ENCODE results near the gene LIN9. TPM values are rescaled to one million over a fixed set of nuclear protein-coding genes. Genes with fewer than 3 reads are reported as not detected.
A peak's percentile ranks its signal among the peaks of the same experiment; 100 is the strongest.

LIN9 gene
- total RNA-seq, 1 donor from 2014 or later, result 2.1 TPM

GRCh38 chr1:226233293-226233692 is 75.7 kb downstream of the LIN9 start:
- TF ChIP-seq CTCF (IDR thresholded peaks at IDR 0.05), result no peak
- no peak for DNase-seq (ENCODE audit: low spot score)
- peaks cover 2% of the 10 kb centered on the region for H3K36me3 Mint-ChIP-seq (ENCODE audit: low read depth)
- H3K9me3 Mint-ChIP-seq (ENCODE audit: low read depth), result no peaks in the 10 kb centered on the region
- H3K4me3 Mint-ChIP-seq (ENCODE audit: unreplicated experiment), result no peak overlapping the region
- no peaks in the 10 kb centered on the region for H3K27me3 Mint-ChIP-seq (ENCODE audit: low read depth)
- no peak overlapping the region for H3K27ac Mint-ChIP-seq (ENCODE audit: unreplicated experiment)
- H3K4me1 Mint-ChIP-seq (ENCODE audit: low read depth), result no peaks in the 10 kb centered on the region

GRCh38 chr1:226226601-226227000 is 82.4 kb downstream of the LIN9 start:
- TF ChIP-seq CTCF (IDR thresholded peaks at IDR 0.05), result no peak
- Mint-ChIP-seq H3K9me3 (ENCODE audit: low read depth) (no peaks in the 10 kb centered on the region), H3K36me3 (ENCODE audit: low read depth) (no peaks in the 10 kb centered on the region), H3K27me3 (ENCODE audit: low read depth) (no peaks in the 10 kb centered on the region), H3K4me3 (ENCODE audit: unreplicated experiment) (no peak overlapping the region), H3K27ac (ENCODE audit: unreplicated experiment) (no peak overlapping the region), H3K4me1 (ENCODE audit: low read depth) (no peaks in the 10 kb centered on the region)
- no peak for DNase-seq (ENCODE audit: low spot score)

DNA sequence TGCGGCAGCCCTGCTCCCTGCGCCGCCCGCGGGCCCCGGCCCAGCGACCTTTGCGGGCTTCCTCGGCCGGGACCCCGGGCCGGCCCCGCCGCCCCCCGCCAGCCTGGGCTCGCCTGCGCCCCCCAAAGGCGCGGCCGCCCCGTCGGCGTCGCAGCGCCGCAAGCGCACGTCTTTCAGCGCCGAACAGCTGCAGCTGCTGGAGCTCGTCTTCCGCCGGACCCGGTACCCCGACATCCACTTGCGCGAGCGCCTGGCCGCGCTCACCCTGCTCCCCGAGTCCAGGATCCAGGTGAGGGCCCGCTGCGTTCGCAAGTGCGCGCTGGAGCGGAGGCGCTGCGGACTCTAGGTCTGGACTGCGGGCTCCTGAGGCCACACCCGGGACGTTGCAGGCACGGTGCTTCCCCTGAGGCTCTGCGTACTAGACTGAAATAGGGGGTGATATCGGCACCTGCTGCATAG is 85.1 kb downstream of the LIN9 start:
- Mint-ChIP-seq H3K4me1 (ENCODE audit: low read depth) (no peaks in the 10 kb centered on the region), H3K27me3 (ENCODE audit: low read depth) (no peaks in the 10 kb centered on the region), H3K9me3 (ENCODE audit: low read depth) (no peaks in the 10 kb centered on the region), H3K27ac (ENCODE audit: unreplicated experiment) (no peak overlapping the region), H3K36me3 (ENCODE audit: low read depth) (no peaks in the 10 kb centered on the region), H3K4me3 (ENCODE audit: unreplicated experiment) (peak overlapping the region; percentile 72)
- DNase-seq (ENCODE audit: low spot score), result no peak
- peak; percentile 32 for TF ChIP-seq CTCF (IDR thresholded peaks at IDR 0.05)

DNA sequence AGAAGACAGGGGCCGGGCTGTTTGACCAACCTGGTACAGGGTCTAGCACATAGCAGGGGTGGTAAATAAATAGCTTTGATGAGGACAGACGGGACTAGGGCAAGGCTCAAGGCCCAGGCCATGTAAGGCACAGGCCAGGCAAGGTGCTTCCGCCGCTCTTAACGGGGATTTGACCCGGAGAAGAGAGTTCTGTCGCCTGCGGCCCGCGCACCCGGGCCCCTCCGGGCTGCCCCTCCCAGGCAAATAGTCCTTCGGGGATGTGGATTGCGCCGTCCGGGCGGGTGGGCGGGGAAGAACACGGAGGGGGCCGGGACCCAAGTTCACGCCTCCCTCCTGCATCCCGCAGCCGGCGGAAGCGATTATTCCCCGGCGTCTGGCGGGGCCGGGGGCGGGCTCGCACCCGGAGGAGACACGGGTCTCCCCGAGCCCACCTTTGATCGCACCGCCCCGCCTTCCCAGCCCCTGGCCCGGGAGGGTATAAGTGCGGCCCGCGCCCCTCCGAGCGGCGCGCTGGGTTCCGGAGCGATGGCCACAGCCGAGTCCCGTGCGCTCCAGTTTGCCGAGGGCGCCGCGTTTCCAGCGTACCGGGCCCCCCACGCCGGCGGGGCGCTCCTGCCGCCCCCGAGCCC is 85.7 kb downstream of the LIN9 start, which contains the start of gene MIXL1:
Gene MIXL1, plus strand, starts transcription at position 508 of the 629 bp plus-strand sequence. Its CDS starts 18 bp downstream, at position 526.
- Mint-ChIP-seq H3K27ac (ENCODE audit: unreplicated experiment) (no peak within 1 kb of the TSS), H3K36me3 (ENCODE audit: low read depth) (no peaks in the 10 kb centered on the region), H3K27me3 (ENCODE audit: low read depth) (no peaks in the 10 kb centered on the region), H3K4me3 (ENCODE audit: unreplicated experiment) (peak within 1 kb of the TSS; percentile 72), H3K9me3 (ENCODE audit: low read depth) (no peaks in the 10 kb centered on the region), H3K4me1 (ENCODE audit: low read depth) (no peaks in the 10 kb centered on the region)
- TF ChIP-seq CTCF (IDR thresholded peaks at IDR 0.05), result no peak
- DNase-seq (ENCODE audit: low spot score), result no peak

DNA sequence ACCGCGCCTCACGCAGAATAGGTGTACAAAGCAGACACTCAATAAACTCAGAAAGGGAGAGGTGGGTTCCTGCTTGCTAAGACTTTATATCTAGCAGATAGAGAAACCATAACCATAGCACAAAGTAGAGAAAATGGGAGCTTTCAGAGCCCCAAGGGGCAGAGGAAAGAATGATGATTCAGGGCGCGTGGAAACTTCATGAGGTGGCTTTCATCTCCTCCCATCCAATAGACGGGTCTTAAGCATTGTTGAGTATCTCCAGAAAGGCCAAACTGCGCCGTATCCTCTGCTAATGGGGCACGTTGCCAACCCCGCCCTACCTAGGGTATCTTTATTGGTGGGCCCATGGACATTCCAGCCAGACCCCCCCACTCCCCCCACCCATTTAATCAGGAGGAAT is 86.3 kb downstream of the LIN9 start:
- H3K9me3 Mint-ChIP-seq (ENCODE audit: low read depth), result no peaks in the 10 kb centered on the region

More for the DNA sequence above, 86.3 kb downstream of the LIN9 start:
- Mint-ChIP-seq H3K27me3 (ENCODE audit: low read depth) (no peaks in the 10 kb centered on the region), H3K4me3 (ENCODE audit: unreplicated experiment) (no peak overlapping the region), H3K27ac (ENCODE audit: unreplicated experiment) (no peak overlapping the region), H3K4me1 (ENCODE audit: low read depth) (no peaks in the 10 kb centered on the region), H3K36me3 (ENCODE audit: low read depth) (no peaks in the 10 kb centered on the region)
- TF ChIP-seq CTCF (IDR thresholded peaks at IDR 0.05), result no peak
- no peak for DNase-seq (ENCODE audit: low spot score)

Measured in chondrocyte (in vitro differentiated cells).